ENCODE data around the gene GET4. TPM values are rescaled to one million over a fixed set of nuclear protein-coding genes. Genes with fewer than 3 reads are reported as not detected.

The GET4 gene
- polyA plus RNA-seq, 1 experiment: 21.7 TPM

- H3K27me3 ChIP-seq (ENCODE audit: control insufficient read depth, insufficient read depth, low read length): no peaks in the 10 kb centered on the region
- ChIA-PET CTCF (no interaction called here), POLR2A (no interaction called here)
- no peak for TF ChIP-seq CTCF (IDR thresholded peaks at IDR 0.05; ENCODE audit: insufficient read depth, low read depth, low read length)
- DNase-seq (ENCODE audit: low read depth): no peak
- no peaks in the 10 kb centered on the region for H3K36me3 ChIP-seq (ENCODE audit: control insufficient read depth, insufficient read depth, low read length)
- no peak overlapping the region for H3K4me3 ChIP-seq (ENCODE audit: low read depth, low read length)
Observed at GRCh38 chr7:927031-927671, 50.8 kb downstream of the GET4 start.

- DNase-seq (ENCODE audit: low read depth): no peak
- H3K4me3 ChIP-seq (ENCODE audit: low read depth, low read length): no peak overlapping the region
- H3K27me3 ChIP-seq (ENCODE audit: control insufficient read depth, insufficient read depth, low read length): no peaks in the 10 kb centered on the region
- TF ChIP-seq CTCF (IDR thresholded peaks at IDR 0.05; ENCODE audit: insufficient read depth, low read depth, low read length): no peak
- ChIA-PET CTCF (interaction anchor here (0.7 kb wide), 1 partner anchor 116 kb away, joined by 3 read pairs; no protein-coding TSS in a partner anchor), POLR2A (no interaction called here)
- H3K36me3 ChIP-seq (ENCODE audit: control insufficient read depth, insufficient read depth, low read length): no peaks in the 10 kb centered on the region
Observed at GRCh38 chr7:929311-929711, 53.0 kb downstream of the GET4 start.

- POLR2A ChIA-PET: no interaction called here
- CTCF ChIA-PET: no interaction called here
- TF ChIP-seq CTCF (IDR thresholded peaks at IDR 0.05; ENCODE audit: insufficient read depth, low read depth, low read length): no peak
- Histone ChIP-seq H3K4me3 (ENCODE audit: low read depth, low read length) (no peak overlapping the region), H3K36me3 (ENCODE audit: control insufficient read depth, insufficient read depth, low read length) (no peaks in the 10 kb centered on the region), H3K27me3 (ENCODE audit: control insufficient read depth, insufficient read depth, low read length) (no peaks in the 10 kb centered on the region)
- DNase-seq (ENCODE audit: low read depth): no peak
Observed at GRCh38 chr7:930975-931758, 54.8 kb downstream of the GET4 start.

GRCh38 chr7:931871-932650, 55.7 kb downstream of the GET4 start:
- Histone ChIP-seq H3K27me3 (ENCODE audit: control insufficient read depth, insufficient read depth, low read length) (no peaks in the 10 kb centered on the region), H3K4me3 (ENCODE audit: low read depth, low read length) (no peak overlapping the region), H3K36me3 (ENCODE audit: control insufficient read depth, insufficient read depth, low read length) (no peaks in the 10 kb centered on the region)
- ChIA-PET CTCF (no interaction called here), POLR2A (no interaction called here)
- no peak for DNase-seq (ENCODE audit: low read depth)
- TF ChIP-seq CTCF (IDR thresholded peaks at IDR 0.05; ENCODE audit: insufficient read depth, low read depth, low read length): no peak

- no peak for DNase-seq (ENCODE audit: low read depth)
- no peak for TF ChIP-seq CTCF (IDR thresholded peaks at IDR 0.05; ENCODE audit: insufficient read depth, low read depth, low read length)
- Histone ChIP-seq H3K4me3 (ENCODE audit: low read depth, low read length) (no peak overlapping the region), H3K27me3 (ENCODE audit: control insufficient read depth, insufficient read depth, low read length) (no peaks in the 10 kb centered on the region), H3K36me3 (ENCODE audit: control insufficient read depth, insufficient read depth, low read length) (no peaks in the 10 kb centered on the region)
- ChIA-PET POLR2A (no interaction called here), CTCF (no interaction called here)
Observed at GRCh38 chr7:932651-932975, 56.3 kb downstream of the GET4 start.

Measured in BJ (cell line).